Breast epithelium (tissue), 3 donors: ENCODE measurements around the gene IRAK1BP1.

Experiments
- POLR2A ChIP-seq: fragments of 450-650 bp; IDR thresholded peaks from one replicate; pipeline ENCODE4 v1.6.1; 2016; ENCODE audit warnings: antibody characterized with exemption, mild to moderate bottlenecking, moderate library complexity
- POLR2AphosphoS5 ChIP-seq, 3 donors: sonication (generic); formaldehyde crosslinking; IDR thresholded peaks; one replicate each; pipeline ENCODE4 v1.6.1; 2017; ENCODE audit warnings: antibody characterized with exemption in 3 of 3
- TF ChIP-seq, protein P1 (sequence below), 3 donors: fragments of 450-650 bp; IDR thresholded peaks; one replicate each; pipeline ENCODE4 v1.5.1; 2016 to 2017; ENCODE audit warnings: antibody characterized with exemption in 3 of 3, mild to moderate bottlenecking in 3 of 3, moderate library complexity in 3 of 3

- TF ChIP-seq POLR2AphosphoS5 (IDR thresholded peaks at IDR 0.05): no peak
- no peak for TF ChIP-seq POLR2A
- TF ChIP-seq, protein P1, sequence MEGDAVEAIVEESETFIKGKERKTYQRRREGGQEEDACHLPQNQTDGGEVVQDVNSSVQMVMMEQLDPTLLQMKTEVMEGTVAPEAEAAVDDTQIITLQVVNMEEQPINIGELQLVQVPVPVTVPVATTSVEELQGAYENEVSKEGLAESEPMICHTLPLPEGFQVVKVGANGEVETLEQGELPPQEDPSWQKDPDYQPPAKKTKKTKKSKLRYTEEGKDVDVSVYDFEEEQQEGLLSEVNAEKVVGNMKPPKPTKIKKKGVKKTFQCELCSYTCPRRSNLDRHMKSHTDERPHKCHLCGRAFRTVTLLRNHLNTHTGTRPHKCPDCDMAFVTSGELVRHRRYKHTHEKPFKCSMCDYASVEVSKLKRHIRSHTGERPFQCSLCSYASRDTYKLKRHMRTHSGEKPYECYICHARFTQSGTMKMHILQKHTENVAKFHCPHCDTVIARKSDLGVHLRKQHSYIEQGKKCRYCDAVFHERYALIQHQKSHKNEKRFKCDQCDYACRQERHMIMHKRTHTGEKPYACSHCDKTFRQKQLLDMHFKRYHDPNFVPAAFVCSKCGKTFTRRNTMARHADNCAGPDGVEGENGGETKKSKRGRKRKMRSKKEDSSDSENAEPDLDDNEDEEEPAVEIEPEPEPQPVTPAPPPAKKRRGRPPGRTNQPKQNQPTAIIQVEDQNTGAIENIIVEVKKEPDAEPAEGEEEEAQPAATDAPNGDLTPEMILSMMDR (IDR thresholded peaks at IDR 0.05): no peak
Measured at GRCh38 chr6:78851156-78851555, 16.2 kb upstream of the IRAK1BP1 start.
